H9 (cell line): Measurements from ENCODE around the gene DNAI7. TPM values are rescaled to one million over a fixed set of nuclear protein-coding genes. Genes with fewer than 3 reads are reported as not detected.
A peak's percentile ranks its signal among the peaks of the same experiment; 100 is the strongest.

Source experiments
- DNase-seq: peaks from one replicate; pipeline ENCODE4 v3.0.0-alpha.2; 2017
- H2AFZ ChIP-seq: one replicate; pipeline ENCODE4 v1.6.1; 2013; ENCODE audit warnings: mild to moderate bottlenecking, low read length, control low read depth, moderate library complexity
- H2AK5ac ChIP-seq: 2 replicates; pipeline ENCODE4 v1.6.1; 2013; ENCODE audit warnings: low read length, control low read depth, mixed read lengths; ENCODE audit not compliant: insufficient read length
- H2BK120ac ChIP-seq: one replicate; pipeline ENCODE4 v1.6.1; 2013; ENCODE audit warnings: low read depth, mild to moderate bottlenecking, low read length, control low read depth, inconsistent platforms; ENCODE audit not compliant: poor library complexity, severe bottlenecking
- H2BK12ac ChIP-seq: 2 replicates; pipeline ENCODE4 v1.6.1; 2013; ENCODE audit warnings: low read length, control low read depth, mixed read lengths, low read depth; ENCODE audit not compliant: insufficient read length
- H2BK15ac ChIP-seq: 2 replicates; pipeline ENCODE4 v1.6.1; 2013; ENCODE audit warnings: low read depth, low read length, control low read depth
- H2BK20ac ChIP-seq: one replicate; pipeline ENCODE4 v1.6.1; 2013; ENCODE audit warnings: low read depth, mild to moderate bottlenecking, low read length, control low read depth, inconsistent platforms; ENCODE audit not compliant: poor library complexity, severe bottlenecking
- H2BK5ac ChIP-seq: 2 replicates; pipeline ENCODE4 v1.6.1; 2013; ENCODE audit warnings: low read length, control low read depth, mixed read lengths; ENCODE audit not compliant: insufficient read length
- H3K14ac ChIP-seq: 2 replicates; pipeline ENCODE4 v1.6.1; 2013; ENCODE audit warnings: low read length, control low read depth; ENCODE audit not compliant: insufficient read depth
- H3K18ac ChIP-seq: 2 replicates; pipeline ENCODE4 v1.6.1; 2013; ENCODE audit warnings: low read depth, mild to moderate bottlenecking, mixed read lengths, low read length, control low read depth; ENCODE audit not compliant: insufficient read length
- H3K23ac ChIP-seq: 2 replicates; pipeline ENCODE4 v1.6.1; 2013; ENCODE audit warnings: low read length, control low read depth, mixed read lengths, low read depth; ENCODE audit not compliant: insufficient read length
- H3K23me2 ChIP-seq: 2 replicates; pipeline ENCODE4 v1.6.1; 2013; ENCODE audit warnings: low read depth, mild to moderate bottlenecking, mixed read lengths, low read length, control low read depth; ENCODE audit not compliant: insufficient read length, poor library complexity, severe bottlenecking
- H3K27ac ChIP-seq: 2 replicates; pipeline ENCODE4 v1.5.1; 2013; ENCODE audit warnings: low read length, control low read depth, mixed read lengths, low read depth; ENCODE audit not compliant: insufficient read length
- H3K27me3 ChIP-seq: 2 replicates; pipeline ENCODE4 v1.6.1; 2013; ENCODE audit warnings: low read length, control low read depth, inconsistent platforms; ENCODE audit not compliant: insufficient read depth
- H3K4ac ChIP-seq: 2 replicates; pipeline ENCODE4 v1.6.1; 2013; ENCODE audit warnings: low read depth, mild to moderate bottlenecking, control low read depth, inconsistent platforms, low read length, moderate library complexity
- H3K4me1 ChIP-seq: 2 replicates; pipeline ENCODE4 v1.6.1; 2013; ENCODE audit warnings: low read length, control low read depth, inconsistent platforms; ENCODE audit not compliant: insufficient read depth
- H3K4me2 ChIP-seq: 2 replicates; pipeline ENCODE4 v1.6.1; 2013; ENCODE audit warnings: low read length, control low read depth, mixed read lengths; ENCODE audit not compliant: insufficient read length, insufficient read depth
- H3K56ac ChIP-seq: 2 replicates; pipeline ENCODE4 v1.6.1; 2013; ENCODE audit warnings: low read depth, mild to moderate bottlenecking, mixed read lengths, low read length, control low read depth; ENCODE audit not compliant: insufficient read length
- H3K79me1 ChIP-seq: 2 replicates; pipeline ENCODE4 v1.6.1; 2013; ENCODE audit warnings: low read depth, mild to moderate bottlenecking, moderate library complexity, low read length, control low read depth, inconsistent platforms; ENCODE audit not compliant: insufficient read depth, poor library complexity, severe bottlenecking
- H3K79me2 ChIP-seq: 2 replicates; pipeline ENCODE4 v1.6.1; 2013; ENCODE audit warnings: low read length, control low read depth, inconsistent platforms; ENCODE audit not compliant: insufficient read depth
- H3K9ac ChIP-seq: 2 replicates; pipeline ENCODE4 v1.6.1; 2013; ENCODE audit warnings: low read length, control low read depth, mixed read lengths; ENCODE audit not compliant: insufficient read length; ENCODE audit errors: extremely low read depth
- H3K9me3 ChIP-seq: one replicate; pipeline ENCODE4 v1.6.1; 2013; ENCODE audit warnings: low read depth, low read length, inconsistent platforms; ENCODE audit not compliant: control insufficient read depth
- H3T11ph ChIP-seq: one replicate; pipeline ENCODE4 v1.6.1; 2013; ENCODE audit warnings: mild to moderate bottlenecking, low read length, control low read depth, inconsistent platforms
- H4K20me1 ChIP-seq: one replicate; pipeline ENCODE4 v1.6.1; 2013; ENCODE audit not compliant: control insufficient read depth, insufficient read length, insufficient read depth
- H4K5ac ChIP-seq: 2 replicates; pipeline ENCODE4 v1.6.1; 2013; ENCODE audit warnings: low read depth, mild to moderate bottlenecking, mixed read lengths, low read length, control low read depth; ENCODE audit not compliant: insufficient read length
- H4K8ac ChIP-seq: replicated peaks from 2 replicates; pipeline ENCODE4 v1.6.1; 2013; ENCODE audit warnings: low read length, control low read depth, mixed read lengths, low read depth; ENCODE audit not compliant: insufficient read length
- H4K91ac ChIP-seq: 2 replicates; pipeline ENCODE4 v1.6.1; 2013; ENCODE audit warnings: low read depth, mild to moderate bottlenecking, moderate library complexity, mixed read lengths, low read length, control low read depth; ENCODE audit not compliant: insufficient read length
- H3K27ac Mint-ChIP-seq, 3 experiments: 2 replicates in 2 of 3; 3 replicates in 1 of 3; pipeline ENCODE4 v1.8.0; 2020 to 2021; ENCODE audit warnings: mixed read lengths in 3 of 3, mild to moderate bottlenecking in 1 of 3, moderate library complexity in 1 of 3
- H3K27me3 Mint-ChIP-seq: 2 replicates; pipeline ENCODE4 v1.8.0; 2021; ENCODE audit warnings: low read depth, mild to moderate bottlenecking, moderate library complexity, mixed read lengths
- H3K36me3 Mint-ChIP-seq, 3 experiments: 2 replicates in 2 of 3; 3 replicates in 1 of 3; pipeline ENCODE4 v1.8.0; 2020 to 2021; ENCODE audit warnings: low read depth in 3 of 3, mixed read lengths in 3 of 3; ENCODE audit not compliant: insufficient read depth in 1 of 3
- H3K4me1 Mint-ChIP-seq, 2 experiments: 2 replicates each; pipeline ENCODE4 v1.8.0; 2020; ENCODE audit warnings: mixed read lengths in 2 of 2
- H3K4me3 Mint-ChIP-seq, 2 experiments: 2 replicates in 1 of 2; 3 replicates in 1 of 2; pipeline ENCODE4 v1.8.0; 2020 to 2021; ENCODE audit warnings: mild to moderate bottlenecking in 2 of 2, mixed read lengths in 2 of 2, moderate library complexity in 1 of 2
- H3K9me3 Mint-ChIP-seq, 2 experiments: 2 replicates in 1 of 2; 3 replicates in 1 of 2; pipeline ENCODE4 v1.8.0; 2020; ENCODE audit warnings: mild to moderate bottlenecking in 2 of 2, mixed read lengths in 2 of 2, moderate library complexity in 1 of 2
- WGBS: extraction: QIAGEN DNeasy Blood & Tissue Kit; methylation state at CpG from one replicate; pipeline ENCODE4 v1.1.7; 2013; ENCODE audit warnings: missing lambda C conversion rate, low lambda C conversion rate, mixed read lengths; ENCODE audit not compliant: insufficient read length; ENCODE audit errors: extremely low coverage; 5-methylcytosine and 5-hydroxymethylcytosine counted together
- total RNA-seq: library from RNA; stranded (reverse); gene quantifications from 2 replicates; pipeline ENCODE4 v1.2.1, GENCODE V29; 2021
- TF ChIP-seq, protein P1 (sequence below): fragments of 200-600 bp; sonication (generic); conservative IDR thresholded peaks from 3 replicates; pipeline ENCODE4 v1.8.0; 2021; ENCODE audit warnings: antibody characterized with exemption, mild to moderate bottlenecking

The DNAI7 gene
- total RNA-seq, 1 experiment from 2014 or later: not detected

DNA sequence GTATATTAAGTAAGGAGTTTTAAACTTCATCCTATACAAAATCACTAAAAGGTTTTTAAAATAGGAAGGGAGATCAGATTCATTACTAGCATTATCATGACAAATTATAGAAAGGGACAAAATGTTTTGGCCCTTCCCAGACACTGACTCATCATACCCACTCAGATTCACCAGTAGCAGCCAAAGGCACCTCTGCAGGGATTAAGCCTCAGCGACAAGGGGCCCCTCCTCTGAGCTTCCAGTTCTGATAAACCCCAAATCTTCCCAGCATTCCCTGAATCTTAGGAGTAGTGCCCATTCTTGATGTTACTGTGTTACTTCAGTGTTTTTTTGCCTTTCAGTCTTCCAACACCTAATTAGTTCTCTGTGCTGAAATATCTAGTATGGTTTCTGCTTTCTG is 41.2 kb upstream of the DNAI7 start:
- TF ChIP-seq, protein P1, sequence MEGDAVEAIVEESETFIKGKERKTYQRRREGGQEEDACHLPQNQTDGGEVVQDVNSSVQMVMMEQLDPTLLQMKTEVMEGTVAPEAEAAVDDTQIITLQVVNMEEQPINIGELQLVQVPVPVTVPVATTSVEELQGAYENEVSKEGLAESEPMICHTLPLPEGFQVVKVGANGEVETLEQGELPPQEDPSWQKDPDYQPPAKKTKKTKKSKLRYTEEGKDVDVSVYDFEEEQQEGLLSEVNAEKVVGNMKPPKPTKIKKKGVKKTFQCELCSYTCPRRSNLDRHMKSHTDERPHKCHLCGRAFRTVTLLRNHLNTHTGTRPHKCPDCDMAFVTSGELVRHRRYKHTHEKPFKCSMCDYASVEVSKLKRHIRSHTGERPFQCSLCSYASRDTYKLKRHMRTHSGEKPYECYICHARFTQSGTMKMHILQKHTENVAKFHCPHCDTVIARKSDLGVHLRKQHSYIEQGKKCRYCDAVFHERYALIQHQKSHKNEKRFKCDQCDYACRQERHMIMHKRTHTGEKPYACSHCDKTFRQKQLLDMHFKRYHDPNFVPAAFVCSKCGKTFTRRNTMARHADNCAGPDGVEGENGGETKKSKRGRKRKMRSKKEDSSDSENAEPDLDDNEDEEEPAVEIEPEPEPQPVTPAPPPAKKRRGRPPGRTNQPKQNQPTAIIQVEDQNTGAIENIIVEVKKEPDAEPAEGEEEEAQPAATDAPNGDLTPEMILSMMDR: no peak
- WGBS: no CpG with 5 or more reads among the region's 1 CpG
- peak overlapping the region in 1 of 3 experiments; percentile 22; a peak in 1 of 7 replicates for H3K27ac Mint-ChIP-seq

More for the DNA sequence above, 41.2 kb upstream of the DNAI7 start:
- H3K4me2 ChIP-seq: no peak overlapping the region
- no peaks in the 10 kb centered on the region for H4K20me1 ChIP-seq
- no peaks in the 10 kb centered on the region; a peak in 1 of 4 replicates for H3K4me1 Mint-ChIP-seq
- H4K5ac ChIP-seq: no peak overlapping the region
- H3K56ac ChIP-seq: no peak overlapping the region
- H2BK20ac ChIP-seq: no peak overlapping the region
- no peak overlapping the region for H3K27ac ChIP-seq
- H3K79me1 ChIP-seq: no peaks in the 10 kb centered on the region
- H2BK15ac ChIP-seq: no peak overlapping the region
- H3K14ac ChIP-seq: no peak overlapping the region
- no peak overlapping the region for H2BK120ac ChIP-seq
- no peak overlapping the region for H3K4me3 Mint-ChIP-seq
- H3K4me1 ChIP-seq: no peaks in the 10 kb centered on the region
- no peak overlapping the region for H4K8ac ChIP-seq
- H2BK5ac ChIP-seq: no peak overlapping the region
- H3K79me2 ChIP-seq: peaks cover 3% of the 10 kb centered on the region; the same call in 1 of the 2 replicates
- H3K4ac ChIP-seq: no peak overlapping the region
- no peak overlapping the region for H3T11ph ChIP-seq
- no peak overlapping the region for H2AK5ac ChIP-seq
- no peak for DNase-seq
- no peak overlapping the region for H3K18ac ChIP-seq
- H3K9me3 Mint-ChIP-seq: no peaks in the 10 kb centered on the region
- no peak overlapping the region for H2AFZ ChIP-seq
- H3K36me3 Mint-ChIP-seq: peaks cover 12 to 50% (median 20%) of the 10 kb centered on the region in 3 experiments; a peak in 6 of 7 replicates
- H3K27me3 Mint-ChIP-seq: no peaks in the 10 kb centered on the region
- H3K27me3 ChIP-seq: no peaks in the 10 kb centered on the region
- no peak overlapping the region for H4K91ac ChIP-seq
- H3K9me3 ChIP-seq: no peaks in the 10 kb centered on the region
- no peak overlapping the region for H2BK12ac ChIP-seq
- no peak overlapping the region for H3K9ac ChIP-seq
- H3K23ac ChIP-seq: no peak overlapping the region
- H3K23me2 ChIP-seq: no peaks in the 10 kb centered on the region
